GM12892 (cell line): ENCODE data around the gene SOCS3.
"Not testable (repeated sequence)": the region's sequence is repeated elsewhere in the genome, so short reads cannot be mapped to it uniquely, and the experiment has no call there.

Source experiments
- DNase-seq: peaks from one replicate; pipeline ENCODE4 v3.0.0; 2011; ENCODE audit not compliant: insufficient read length
- FAIRE-seq: peaks from 2 replicates; lab custom pipeline; 2011; peaks lifted over from hg19 to GRCh38; lab: Jason Lieb, UNC
- POLR2A ChIP-seq: IDR thresholded peaks from 2 replicates; pipeline ENCODE4 v1.6.1; 2011; ENCODE audit warnings: low read depth, low read length, control low read depth
- POLR2AphosphoS5 ChIP-seq: IDR thresholded peaks from 2 replicates; pipeline ENCODE4 v1.6.1; 2011; ENCODE audit warnings: low read depth, low read length, control low read depth
- TAF1 ChIP-seq: IDR thresholded peaks from 2 replicates; pipeline ENCODE4 v1.6.1; 2011; ENCODE audit warnings: low read depth, mild to moderate bottlenecking, control low read depth, low read length, borderline replicate concordance

Gene SOCS3

DNA sequence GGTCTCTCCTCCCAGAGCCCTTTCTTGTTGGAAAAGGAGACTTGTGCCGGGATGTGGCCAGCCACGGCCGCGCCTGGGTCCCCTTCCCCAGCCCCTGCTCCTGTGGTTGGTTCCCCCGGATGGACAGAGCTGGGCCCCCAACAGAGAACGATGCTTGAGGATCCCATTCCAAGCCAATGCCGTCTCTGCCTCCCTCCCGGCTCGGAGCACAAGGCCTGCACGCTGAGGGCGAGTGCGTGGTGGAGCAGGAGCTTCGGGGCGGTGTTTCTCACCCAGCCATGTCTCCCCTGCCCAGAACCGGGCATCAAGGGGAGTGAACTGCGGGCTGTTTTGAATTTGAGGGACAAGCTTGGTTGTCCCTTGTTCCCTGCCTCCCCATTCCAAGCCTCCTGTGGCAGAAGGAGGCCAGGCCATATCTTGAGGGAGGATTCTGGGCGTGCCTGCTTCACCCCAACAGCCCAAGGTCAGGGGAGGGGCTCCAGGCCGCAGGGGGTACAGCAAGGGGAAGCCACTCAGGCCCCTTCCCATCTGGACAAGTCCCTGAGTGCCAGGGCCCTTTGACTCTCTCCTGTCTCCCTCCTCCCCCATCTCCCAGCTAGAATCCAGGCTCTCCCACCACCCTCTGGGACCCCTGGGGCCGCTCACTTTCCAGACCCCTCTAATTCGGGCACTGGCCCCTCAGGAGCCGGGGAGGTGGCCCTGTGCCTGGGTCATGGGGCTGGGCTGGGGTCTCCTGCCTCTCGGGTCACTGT is 43.6 kb downstream of the SOCS3 start:
- TF ChIP-seq TAF1 (no peak), POLR2A (no peak)
- FAIRE-seq (no peak), DNase-seq (no peak)

GRCh38 chr17:78315355-78316114 is 44.3 kb downstream of the SOCS3 start:
- peak; percentile 68 for DNase-seq
- peak; percentile 82 for FAIRE-seq

GRCh38 chr17:78314683-78315354 is 45.1 kb downstream of the SOCS3 start:
- no peak for FAIRE-seq
- no peak for DNase-seq

More at GRCh38 chr17:78315355-78316114, 44.3 kb downstream of the SOCS3 start:
- 0 out of 2 replicates have a peak, but pooled peaks have one; percentile 10 for TF ChIP-seq TAF1
- TF ChIP-seq POLR2AphosphoS5: no peak

DNA sequence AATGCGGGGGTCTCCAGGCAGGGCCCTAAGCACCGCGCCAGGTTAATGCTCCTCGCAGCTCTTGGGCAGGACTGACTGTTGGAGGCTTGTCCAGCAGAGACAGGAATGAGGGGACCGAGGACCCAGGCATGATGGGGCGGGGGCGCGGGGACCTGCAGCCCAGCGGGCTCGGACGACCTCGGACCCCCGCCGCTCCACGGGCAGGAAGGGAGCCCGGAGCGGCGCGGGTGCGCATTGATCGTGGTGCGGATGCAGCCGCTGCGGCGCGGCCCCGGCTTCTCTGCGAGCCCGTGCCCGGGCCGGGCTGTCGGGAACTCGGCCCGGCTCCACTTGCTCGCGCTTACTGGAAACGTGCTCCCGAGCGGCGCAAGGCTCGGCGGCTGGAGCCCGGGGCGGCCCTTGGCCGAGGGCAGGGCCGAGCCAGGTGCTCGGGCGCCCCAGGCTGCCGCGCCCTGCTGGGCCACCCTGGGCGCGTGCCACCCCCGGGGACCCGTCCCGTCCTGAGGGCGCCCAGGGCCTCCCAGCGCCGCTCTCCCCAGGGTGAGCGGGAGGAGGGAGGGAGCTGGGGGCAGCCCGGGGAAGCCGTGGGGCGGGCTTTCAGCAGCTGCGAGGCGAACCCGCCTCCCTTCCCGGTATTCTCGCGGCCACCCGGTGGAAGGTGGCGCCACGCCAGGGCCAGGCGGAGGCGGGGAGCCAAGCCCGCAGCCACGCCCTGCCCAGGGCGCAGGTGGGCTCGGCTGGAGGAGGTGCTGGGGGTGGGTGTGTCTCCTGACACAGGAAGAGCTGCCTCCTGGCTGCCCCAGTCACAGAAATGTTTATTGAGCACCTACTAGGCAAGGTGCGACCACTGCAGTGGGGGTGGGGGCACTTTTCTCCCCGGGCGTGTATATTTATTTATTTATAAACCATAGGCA is 45.9 kb downstream of the SOCS3 start:
- no peak for TF ChIP-seq POLR2AphosphoS5
- TF ChIP-seq POLR2A: no peak
- TF ChIP-seq TAF1: no peak
- peak; percentile 78 for DNase-seq
- FAIRE-seq: peak; percentile 51

More at GRCh38 chr17:78314683-78315354, 45.1 kb downstream of the SOCS3 start:
- TF ChIP-seq POLR2AphosphoS5 (no peak), POLR2A (no peak), TAF1 (no peak)

GRCh38 chr17:78309659-78310255 is 50.1 kb downstream of the SOCS3 start:
- not testable (repeated sequence) for FAIRE-seq, DNase-seq

GRCh38 chr17:78307887-78308638 is 51.8 kb downstream of the SOCS3 start:
- TF ChIP-seq POLR2A: no peak
- TF ChIP-seq POLR2AphosphoS5: no peak
- no peak for TF ChIP-seq TAF1
- no peak for FAIRE-seq
- no peak for DNase-seq

DNA sequence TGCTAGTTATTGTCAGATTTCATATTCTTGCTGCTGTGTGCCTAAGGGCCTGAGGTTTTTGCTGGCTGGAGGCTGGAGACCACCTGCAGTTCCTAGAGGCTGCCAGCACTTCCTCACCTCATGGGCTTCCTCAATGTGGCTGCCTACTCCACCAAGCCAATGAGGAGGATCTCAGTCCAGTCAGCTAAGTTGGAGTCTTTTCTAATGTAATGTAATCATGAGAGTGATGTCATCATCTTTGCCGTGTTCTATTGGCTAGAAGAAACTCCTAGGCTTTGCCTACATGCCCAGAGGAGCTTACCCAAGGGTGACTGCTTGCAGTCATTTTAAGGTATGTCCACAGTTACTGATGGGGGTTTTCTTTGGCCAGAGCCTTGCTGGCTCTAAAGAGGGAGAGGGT is 53.0 kb downstream of the SOCS3 start:
- FAIRE-seq: no peak
- TF ChIP-seq POLR2AphosphoS5: no peak
- no peak for TF ChIP-seq POLR2A
- no peak for TF ChIP-seq TAF1
- DNase-seq: no peak
